ENCODE measurements around the gene LRRC34.

DNA sequence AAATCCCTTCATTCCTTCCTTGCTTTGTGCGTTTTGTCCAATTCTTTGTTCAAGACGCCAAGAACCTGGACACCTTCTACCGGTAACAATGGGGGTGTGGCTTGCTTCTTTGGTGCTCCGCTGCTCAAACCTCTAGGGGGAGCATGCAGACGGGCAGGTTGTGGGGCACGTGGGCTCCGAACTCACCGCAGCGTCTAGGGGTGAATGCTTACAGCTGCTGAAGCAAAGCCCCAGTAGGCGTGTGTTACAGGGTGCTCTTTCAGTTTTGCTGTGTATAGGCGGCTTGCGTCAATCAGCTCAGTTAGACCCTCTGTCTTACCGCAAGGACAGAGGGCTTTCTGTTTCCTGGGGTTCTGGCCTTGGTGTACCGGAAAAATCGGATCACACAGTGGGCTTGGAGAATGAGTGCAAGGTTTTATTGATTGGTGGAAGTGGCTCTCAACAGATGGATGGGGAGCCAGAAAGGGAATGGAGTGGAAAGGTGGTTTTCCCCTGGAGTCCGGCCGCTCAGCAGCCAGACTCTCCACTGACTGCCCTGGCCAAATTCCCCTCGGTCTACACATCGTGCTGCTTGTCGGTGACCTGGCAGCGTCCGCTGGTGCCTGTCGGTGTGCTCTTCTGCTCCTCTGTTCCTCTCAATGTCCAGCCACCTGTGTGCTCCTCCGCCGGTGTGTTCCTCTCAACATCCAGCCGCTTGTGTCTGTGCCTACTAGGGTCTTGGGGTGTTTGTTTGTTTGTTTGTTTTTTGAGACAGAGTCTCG, 1.2 kb upstream of the LRRC34 start:
- no peak for TF ChIP-seq PATZ1 (CRISPR knock-in tag; IDR thresholded peaks at IDR 0.05; ENCODE audit: borderline replicate concordance)
- TF ChIP-seq RAD21 (CRISPR knock-in tag; conservative IDR thresholded peaks at IDR 0.05 in 1 of 2, IDR thresholded peaks at IDR 0.05 in 1 of 2): no peak
- no peak for TF ChIP-seq RCOR1 (IDR thresholded peaks at IDR 0.05; ENCODE audit: borderline replicate concordance in 1 of 2, low read depth in 2 of 2, low read length in 2 of 2)
- TF ChIP-seq ZZZ3 (IDR thresholded peaks at IDR 0.05): no peak
- TF ChIP-seq, protein P1, sequence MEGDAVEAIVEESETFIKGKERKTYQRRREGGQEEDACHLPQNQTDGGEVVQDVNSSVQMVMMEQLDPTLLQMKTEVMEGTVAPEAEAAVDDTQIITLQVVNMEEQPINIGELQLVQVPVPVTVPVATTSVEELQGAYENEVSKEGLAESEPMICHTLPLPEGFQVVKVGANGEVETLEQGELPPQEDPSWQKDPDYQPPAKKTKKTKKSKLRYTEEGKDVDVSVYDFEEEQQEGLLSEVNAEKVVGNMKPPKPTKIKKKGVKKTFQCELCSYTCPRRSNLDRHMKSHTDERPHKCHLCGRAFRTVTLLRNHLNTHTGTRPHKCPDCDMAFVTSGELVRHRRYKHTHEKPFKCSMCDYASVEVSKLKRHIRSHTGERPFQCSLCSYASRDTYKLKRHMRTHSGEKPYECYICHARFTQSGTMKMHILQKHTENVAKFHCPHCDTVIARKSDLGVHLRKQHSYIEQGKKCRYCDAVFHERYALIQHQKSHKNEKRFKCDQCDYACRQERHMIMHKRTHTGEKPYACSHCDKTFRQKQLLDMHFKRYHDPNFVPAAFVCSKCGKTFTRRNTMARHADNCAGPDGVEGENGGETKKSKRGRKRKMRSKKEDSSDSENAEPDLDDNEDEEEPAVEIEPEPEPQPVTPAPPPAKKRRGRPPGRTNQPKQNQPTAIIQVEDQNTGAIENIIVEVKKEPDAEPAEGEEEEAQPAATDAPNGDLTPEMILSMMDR (IDR thresholded peaks at IDR 0.05 in 2 of 3, conservative IDR thresholded peaks at IDR 0.05 in 1 of 3; ENCODE audit: insufficient read depth in 2 of 3, low read depth in 1 of 3, low read length in 3 of 3): 0 out of 6 replicates have a peak, but pooled peaks of 1 of the 3 experiments have one; percentile 16
- TF ChIP-seq JUNB (CRISPR knock-in tag; conservative IDR thresholded peaks at IDR 0.05): no peak
- TF ChIP-seq, protein P2, sequence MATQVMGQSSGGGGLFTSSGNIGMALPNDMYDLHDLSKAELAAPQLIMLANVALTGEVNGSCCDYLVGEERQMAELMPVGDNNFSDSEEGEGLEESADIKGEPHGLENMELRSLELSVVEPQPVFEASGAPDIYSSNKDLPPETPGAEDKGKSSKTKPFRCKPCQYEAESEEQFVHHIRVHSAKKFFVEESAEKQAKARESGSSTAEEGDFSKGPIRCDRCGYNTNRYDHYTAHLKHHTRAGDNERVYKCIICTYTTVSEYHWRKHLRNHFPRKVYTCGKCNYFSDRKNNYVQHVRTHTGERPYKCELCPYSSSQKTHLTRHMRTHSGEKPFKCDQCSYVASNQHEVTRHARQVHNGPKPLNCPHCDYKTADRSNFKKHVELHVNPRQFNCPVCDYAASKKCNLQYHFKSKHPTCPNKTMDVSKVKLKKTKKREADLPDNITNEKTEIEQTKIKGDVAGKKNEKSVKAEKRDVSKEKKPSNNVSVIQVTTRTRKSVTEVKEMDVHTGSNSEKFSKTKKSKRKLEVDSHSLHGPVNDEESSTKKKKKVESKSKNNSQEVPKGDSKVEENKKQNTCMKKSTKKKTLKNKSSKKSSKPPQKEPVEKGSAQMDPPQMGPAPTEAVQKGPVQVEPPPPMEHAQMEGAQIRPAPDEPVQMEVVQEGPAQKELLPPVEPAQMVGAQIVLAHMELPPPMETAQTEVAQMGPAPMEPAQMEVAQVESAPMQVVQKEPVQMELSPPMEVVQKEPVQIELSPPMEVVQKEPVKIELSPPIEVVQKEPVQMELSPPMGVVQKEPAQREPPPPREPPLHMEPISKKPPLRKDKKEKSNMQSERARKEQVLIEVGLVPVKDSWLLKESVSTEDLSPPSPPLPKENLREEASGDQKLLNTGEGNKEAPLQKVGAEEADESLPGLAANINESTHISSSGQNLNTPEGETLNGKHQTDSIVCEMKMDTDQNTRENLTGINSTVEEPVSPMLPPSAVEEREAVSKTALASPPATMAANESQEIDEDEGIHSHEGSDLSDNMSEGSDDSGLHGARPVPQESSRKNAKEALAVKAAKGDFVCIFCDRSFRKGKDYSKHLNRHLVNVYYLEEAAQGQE (IDR thresholded peaks at IDR 0.05; ENCODE audit: borderline replicate concordance): no peak
- TF ChIP-seq, protein P2 (CRISPR knock-in tag; IDR thresholded peaks at IDR 0.05; ENCODE audit: low read depth): no peak
